CD4-positive, alpha-beta T cell treated with Interleukin-2 at 100 ng/mL for 4 hours (primary cell): ENCODE data around the gene GLS.
A peak's percentile ranks its signal among the peaks of the same experiment; 100 is the strongest.

Experiments
- DNase-seq: peaks from one replicate; pipeline ENCODE4 v3.0.0-alpha.2; 2020; ENCODE audit warnings: low spot score

GLS gene

GRCh38 chr2:190996338-190996946, 115.8 kb downstream of the GLS start:
- DNase-seq: peak; percentile 58

DNA sequence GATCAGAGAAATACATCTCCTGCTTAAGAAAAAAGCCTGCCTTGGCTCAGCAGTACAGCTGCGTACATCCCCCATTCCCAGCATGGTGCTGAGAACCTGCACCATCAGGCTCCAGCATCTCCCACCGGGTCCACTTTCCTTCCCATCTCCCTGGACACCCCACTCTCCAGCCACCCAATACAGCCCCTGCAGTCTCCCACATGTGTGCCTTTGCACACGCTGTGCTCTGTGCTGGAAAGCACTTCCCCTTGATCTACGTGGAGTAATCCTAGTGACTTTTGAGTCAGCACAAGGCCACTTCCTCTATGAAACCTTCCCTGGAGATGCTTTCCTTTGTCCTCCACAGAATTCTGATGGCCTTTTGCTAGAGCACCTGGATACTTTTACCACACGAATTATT, 116.3 kb downstream of the GLS start:
- no peak for DNase-seq

DNA sequence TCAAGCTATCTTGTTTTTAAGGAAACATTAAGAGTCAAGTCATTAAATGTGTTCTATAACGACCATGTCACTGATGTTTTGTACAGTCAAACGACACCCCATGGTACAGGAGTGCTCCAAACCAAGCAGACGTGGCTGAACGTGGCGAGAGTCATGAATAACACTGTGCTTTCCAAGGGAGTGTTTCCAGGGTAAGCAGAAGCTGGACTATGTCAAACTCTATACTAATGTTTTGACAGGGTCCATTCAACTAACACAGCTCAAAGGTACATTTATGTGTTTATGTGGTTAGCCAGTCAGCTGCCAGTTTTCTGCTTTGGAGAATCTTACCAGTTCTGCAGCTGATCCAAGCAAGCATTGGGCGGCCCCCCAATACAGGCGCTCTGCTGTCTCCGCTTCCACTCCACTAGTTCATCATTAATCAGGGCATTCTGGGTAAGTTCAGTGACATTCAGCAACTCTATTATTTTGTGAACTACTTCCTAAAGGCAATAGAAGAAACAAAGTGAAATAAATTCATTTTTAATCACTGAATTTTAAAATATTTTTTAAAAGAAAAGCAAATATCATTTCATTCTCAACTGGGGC, 117.0 kb downstream of the GLS start:
- no peak for DNase-seq

DNA sequence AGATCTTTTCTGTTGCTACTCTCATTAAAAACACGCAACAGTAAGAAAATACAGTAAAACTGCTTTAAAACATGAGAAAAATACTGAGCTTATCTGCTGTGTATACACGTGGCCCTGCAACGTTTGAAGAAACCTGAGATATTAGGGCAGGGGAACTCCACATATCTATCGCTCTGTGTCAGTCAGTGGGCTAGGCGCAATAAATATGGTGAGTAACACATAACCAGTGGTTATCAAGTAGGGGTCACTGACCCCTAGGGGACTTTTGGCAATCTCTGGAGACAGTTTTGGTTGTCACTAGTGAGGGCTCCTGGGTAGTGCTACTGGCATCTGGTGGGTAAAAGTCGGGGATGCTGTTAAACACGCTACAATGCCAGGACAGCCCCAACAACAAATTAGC, 118.4 kb downstream of the GLS start:
- DNase-seq: peak; percentile 30

DNA sequence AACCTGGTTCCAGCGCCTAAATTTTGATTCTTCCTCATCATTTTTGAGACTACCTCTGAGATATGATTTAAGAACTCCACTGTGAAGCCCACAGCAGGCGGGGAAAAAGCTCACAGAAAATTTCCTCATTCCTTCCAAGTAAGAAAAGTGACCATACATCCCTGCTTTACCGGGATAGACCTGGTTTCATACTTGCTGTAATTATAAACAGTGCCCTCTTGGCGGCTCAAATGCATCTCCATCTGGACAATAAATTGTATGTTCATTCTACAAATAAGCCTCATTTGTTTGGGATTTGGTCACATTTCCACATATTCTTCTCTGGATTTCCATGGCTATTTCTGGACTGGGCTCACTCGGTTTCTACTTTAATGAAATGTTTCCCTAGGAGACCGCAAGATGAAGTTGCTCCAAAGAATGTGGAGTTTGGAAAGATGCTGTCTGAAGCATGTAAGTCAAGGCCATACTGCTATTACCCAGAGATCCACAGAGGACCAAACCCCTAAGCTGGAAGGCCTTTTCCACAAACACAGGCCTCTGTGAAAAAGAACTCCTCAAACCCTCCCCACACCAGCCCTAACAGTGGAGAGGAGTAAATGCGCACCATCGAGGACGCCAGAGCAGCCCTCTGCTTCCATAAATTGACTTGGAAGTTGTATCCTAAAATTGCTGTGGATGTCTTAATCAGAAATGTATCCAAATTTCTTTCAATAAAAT, 119.5 kb downstream of the GLS start:
- DNase-seq: no peak

- no peak for DNase-seq
Measured at GRCh38 chr2:191001032-191001431, 120.4 kb downstream of the GLS start.

DNA sequence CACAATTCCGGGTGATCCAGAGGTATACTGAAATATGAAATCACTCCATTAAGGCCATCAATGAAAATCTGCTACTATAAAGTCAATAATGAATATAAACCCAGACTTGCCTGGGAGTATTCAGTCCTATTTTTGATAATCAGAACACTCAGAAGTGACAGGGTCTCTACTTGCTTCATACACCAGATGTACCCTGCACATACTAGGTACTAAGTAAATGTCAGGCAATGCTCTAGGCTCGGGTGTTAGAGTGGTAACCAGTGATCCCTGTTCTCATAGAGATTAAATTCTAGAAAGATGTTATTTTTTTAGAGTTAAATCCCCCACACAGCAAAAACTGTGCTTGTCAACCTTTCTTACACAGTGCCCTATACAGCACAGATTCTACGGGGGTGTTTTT, 121.0 kb downstream of the GLS start:
- DNase-seq: no peak

DNA sequence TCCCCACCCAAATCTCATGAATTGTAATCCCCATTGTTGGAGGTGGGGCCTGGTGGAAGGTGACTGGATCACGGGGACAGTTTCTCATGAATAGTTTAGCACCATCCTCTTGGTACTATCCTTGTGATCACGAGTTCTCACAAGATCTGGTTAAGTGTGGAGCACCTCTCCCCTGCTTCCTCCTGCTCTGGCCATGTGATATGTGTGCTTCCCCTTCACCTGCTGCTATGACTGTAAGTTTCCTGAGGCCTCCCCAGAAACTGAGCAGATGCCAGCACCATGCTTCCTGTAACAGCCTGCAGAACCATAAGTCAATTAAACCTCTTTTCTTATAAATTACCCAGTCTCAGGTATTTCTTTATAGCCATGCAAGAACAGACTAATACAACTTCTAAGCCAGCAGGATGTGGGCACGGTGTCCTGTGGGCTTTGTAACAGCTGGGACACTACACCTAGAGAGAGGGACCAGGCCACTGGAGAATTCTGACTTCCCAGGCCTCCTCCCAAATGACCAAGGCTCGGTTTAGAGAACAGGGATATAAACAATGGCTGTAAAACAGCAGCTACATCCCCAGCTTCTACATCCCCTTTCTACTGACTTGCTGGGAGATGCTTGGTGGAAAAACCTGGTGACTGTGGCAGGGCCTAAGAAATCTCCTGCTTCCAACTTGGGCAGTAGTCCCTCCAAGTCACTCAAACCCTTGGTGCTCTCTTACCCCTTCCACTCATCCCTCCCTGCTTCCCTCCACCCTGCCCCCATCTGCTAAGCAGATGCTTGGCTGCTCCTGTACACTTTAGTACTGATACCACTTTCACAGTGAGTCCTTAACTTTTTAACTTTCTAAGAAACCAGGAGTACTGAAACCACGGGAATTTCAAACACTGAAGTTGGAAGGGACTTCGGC, 123.0 kb downstream of the GLS start:
- DNase-seq: no peak

GRCh38 chr2:191006297-191006696, 125.7 kb downstream of the GLS start:
- DNase-seq: no peak

- no peak for DNase-seq
Measured at GRCh38 chr2:191006997-191007783, 126.6 kb downstream of the GLS start.

GRCh38 chr2:191008286-191008685, 127.7 kb downstream of the GLS start:
- no peak for DNase-seq

- no peak for DNase-seq
Measured at GRCh38 chr2:191009541-191010374, 129.1 kb downstream of the GLS start.

DNA sequence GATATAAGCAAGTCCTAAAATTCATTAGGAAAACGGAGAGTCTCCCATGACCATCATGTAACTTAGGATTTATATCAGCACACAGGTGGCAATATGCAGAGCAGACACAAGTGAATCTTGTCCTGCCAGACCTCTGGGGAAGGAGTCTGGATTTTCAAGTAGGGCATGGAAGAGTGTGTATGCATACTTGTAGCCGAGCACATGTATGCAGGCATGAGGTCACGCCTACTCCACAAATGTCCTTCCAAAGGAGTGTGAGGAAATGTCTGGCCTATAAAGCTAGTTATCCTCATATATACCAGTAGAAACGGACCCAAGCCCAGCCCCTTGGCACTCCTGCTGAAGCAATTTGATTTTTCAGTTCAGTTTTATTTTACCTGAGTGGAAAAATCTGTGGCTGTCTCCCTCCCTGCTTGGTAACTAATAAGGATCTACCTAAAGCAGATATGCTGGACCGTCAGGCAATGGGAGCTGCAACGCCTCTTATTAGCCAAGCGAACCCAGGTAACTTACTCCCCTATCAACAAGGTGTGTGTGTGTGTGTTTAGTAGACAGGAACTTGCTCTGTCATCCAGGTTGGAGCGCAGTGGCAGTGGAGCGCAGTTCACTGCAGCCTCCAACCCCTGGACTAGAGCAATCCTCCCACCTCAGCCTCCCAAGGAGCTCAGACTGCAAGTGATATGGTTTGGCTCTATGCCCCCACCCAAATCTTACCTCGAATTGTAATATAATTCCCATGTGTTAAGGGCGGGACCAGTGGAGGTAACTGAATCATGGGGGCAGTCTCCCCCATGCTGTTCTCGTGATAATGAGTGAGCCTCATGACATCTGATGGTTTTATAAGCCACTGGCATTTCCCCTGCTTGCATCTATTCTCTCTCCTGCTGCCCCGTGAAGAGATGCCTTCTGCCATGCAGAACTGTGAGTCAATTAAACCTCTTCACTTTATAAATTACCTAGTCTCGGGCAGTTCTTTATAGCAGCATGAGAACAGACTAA, 130.6 kb downstream of the GLS start:
- peak; percentile 40 for DNase-seq

GRCh38 chr2:191012346-191012745, 131.7 kb downstream of the GLS start:
- DNase-seq: no peak

DNA sequence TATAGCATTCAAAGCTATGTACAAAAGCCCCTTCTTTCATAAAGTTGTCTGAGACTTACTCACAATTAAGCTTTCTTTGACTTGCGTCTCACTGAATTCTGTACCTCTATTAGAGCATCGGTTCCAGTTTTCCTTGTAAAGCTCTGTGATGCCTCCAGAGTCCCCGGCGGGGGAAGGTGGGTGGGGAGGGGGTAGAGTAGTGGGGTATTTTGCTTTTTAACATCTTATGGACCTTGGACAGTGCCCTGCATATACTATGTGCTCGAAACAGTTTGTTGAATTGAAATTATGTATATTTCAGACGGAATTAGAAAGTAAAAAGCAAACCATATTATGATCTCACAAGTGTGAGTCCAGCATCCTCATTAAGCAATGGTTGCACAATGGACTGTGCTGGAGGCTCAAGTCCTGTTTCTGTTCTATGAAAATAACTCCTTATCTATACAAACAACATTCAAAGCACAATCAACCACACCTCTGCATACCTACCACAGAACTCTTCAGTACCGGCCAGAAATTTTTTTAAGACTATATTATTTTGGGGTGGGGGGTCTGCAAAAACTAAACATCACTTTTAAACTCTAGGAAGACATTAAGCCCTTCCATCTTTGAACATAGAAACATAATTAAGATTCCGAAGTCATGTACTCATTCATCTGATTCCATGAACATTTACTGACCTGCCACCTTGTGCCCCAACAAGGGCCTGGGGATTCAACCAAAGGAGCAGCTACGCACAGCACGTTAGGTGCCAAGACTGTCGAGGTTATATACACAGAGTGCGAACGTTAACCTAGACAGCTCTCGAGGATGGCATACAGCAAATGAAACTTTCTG, 132.4 kb downstream of the GLS start:
- no peak for DNase-seq

GRCh38 chr2:191013682-191013931, 133.0 kb downstream of the GLS start:
- DNase-seq: no peak

- DNase-seq: peak; percentile 95
Measured at GRCh38 chr2:191013932-191014652, 133.5 kb downstream of the GLS start, which contains the start of gene STAT1. STAT1 (minus strand) TSS chr2:191014171; CDS start chr2:191010003, 4,168 bp downstream.

- peak; percentile 31 for DNase-seq
Measured at GRCh38 chr2:191014653-191015020, 134.0 kb downstream of the GLS start.
